DMS114 treated with DMSO at 0.1 percent for 48 hours (cell line): ENCODE data around the gene RFT1.
A peak's percentile ranks its signal among the peaks of the same experiment; 100 is the strongest.
"Not testable (repeated sequence)": the region's sequence is repeated elsewhere in the genome, so short reads cannot be mapped to it uniquely, and the experiment has no call there.

Experiments used
- DNase-seq: peaks from one replicate; lab custom pipeline; 2025; ENCODE audit not compliant: unreplicated experiment; lab: John Stamatoyannopoulos, UW

RFT1 gene

DNA sequence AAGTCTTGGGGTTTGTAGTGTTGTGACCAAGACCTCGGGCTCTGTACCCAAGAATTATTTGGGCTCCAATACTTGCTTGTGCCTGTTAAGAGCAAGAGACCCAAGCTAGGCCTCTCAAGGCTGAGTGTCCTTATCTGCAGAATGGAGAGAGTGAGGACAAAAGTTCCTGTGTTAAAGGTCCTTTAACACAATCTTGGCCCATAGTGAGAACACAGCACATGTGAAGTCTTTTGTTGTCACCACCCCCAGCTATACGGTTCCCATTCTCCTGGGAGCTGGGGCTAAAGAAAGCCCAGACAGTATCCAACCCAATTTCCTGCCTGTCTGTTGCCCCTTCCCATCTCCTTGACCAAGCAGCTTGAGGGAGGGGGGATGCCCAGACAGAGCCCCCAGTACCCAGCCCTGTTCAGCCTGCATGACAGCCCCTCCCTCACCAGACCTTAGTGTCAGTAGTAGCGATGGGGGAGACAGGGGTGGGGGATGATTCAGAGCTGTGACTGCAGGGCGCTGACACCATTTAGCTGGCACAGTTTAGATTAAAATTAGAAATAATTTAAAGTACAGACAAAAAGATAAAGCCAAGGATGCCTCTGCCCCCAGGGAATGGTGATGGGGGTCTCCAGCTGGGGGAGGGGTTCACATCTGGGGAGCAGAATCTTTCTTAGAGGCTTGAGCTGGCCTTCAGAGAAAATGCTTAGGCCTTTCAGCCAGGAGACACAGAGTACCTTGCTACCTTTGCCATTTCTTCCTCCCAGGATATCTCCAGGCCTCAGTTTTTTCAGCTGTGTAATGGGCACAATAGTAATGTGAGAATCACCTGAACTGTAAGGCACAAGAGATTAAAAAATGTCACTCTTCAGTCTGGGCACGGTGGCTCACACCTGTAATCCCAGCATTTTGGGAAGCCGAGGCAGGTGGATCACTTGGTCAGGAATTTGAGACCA lies 33.5 kb upstream of the RFT1 start:
- DNase-seq = no peak

DNA sequence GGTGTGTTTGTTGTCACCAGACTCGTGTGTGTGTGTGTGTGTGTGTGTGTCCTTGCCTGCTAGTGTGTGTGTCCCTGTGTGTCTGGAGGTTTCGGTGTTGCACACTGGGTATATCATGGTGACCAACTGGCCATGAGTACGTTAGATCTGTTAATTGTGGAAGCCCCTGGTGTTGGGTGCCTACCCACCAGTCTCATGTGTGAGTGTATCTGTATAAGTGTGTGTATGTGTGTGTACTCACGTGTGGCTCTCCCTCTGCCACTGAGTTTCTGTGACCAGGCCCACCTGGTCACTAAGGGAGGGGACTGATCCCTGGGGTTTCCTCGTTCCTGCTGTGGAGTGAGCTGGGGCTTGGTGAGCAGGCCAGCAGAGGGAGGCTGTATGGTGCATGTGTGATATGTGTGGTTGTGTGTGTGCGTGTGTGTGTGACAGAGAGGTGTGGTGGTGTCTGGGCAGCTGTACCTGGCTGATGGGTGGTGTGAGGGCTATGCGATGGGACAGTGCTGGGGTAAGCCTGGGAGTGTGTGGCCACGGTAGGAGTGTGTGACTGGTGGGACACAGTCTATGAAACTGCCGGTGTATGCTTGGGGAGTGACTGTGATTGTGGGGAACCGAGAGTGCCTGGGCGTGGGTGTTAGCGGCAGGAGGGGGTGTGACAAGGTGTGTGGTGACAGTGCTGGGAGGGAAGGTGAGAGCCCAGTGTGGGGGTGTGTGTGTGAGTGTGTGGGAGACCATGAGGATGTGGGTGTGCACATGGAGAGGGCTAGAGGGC lies 32.6 kb upstream of the RFT1 start:
- DNase-seq = no peak

DNA sequence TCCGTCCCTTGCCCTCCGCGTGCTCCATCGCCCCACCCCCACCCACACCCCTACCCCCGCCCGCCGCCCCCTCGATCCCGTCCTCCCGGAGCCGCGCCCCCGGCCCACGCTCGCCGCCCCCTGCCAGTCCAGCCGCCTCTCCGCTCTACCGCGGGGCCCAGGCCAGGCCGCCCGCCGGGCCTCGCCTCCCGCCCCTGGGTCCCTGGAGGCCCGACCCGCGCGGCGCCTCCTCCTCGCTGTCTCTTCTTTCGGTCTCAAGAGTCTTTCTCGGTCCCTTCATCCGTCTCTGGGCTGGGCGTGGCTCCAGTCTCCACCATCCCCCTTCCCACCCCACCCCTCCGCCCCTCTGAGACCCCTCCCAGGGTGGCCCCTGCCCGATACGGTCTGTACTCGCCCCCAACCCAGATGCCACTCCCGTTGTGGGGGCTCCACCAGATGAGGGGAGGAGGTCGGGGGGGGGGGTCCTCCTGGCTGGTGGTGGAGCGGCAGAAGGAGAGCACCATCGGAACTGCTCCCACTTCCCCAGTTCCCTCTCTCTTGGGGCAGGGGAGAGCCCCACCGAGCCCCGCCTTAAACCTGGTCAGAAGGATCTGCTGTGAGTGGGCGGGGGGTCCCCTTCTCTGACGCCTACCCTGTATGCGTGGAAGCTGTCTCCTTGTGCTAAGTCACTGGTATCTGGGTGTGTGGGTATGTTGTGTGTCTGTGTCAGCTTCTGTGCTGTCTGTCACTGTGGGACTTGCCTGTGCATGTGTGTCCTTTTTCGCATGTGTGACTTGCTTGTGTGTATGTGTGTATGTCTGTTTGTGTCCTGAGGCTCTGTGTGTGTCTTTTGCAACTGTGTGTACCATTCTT lies 31.8 kb upstream of the RFT1 start:
- DNase-seq = no peak

DNA sequence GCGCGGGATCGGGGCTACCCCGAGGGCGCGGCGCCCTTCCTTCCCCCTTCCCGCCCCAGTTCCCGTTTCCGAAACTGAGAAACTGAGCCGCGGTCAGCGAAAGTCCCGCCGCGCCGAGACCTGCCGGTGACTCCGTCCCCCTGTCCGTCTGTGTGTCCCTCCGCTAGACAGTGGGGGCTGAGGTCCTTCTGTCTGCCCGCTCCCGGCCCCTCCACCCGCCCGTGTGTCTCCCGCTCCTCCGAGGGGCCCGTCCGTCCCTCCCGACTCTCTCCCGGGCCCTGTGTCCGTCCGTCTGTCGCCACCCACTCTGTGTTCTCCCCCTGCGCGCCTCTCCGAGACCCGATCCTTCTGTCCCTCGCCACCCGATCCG lies 31.2 kb upstream of the RFT1 start:
- DNase-seq = no peak

DNA sequence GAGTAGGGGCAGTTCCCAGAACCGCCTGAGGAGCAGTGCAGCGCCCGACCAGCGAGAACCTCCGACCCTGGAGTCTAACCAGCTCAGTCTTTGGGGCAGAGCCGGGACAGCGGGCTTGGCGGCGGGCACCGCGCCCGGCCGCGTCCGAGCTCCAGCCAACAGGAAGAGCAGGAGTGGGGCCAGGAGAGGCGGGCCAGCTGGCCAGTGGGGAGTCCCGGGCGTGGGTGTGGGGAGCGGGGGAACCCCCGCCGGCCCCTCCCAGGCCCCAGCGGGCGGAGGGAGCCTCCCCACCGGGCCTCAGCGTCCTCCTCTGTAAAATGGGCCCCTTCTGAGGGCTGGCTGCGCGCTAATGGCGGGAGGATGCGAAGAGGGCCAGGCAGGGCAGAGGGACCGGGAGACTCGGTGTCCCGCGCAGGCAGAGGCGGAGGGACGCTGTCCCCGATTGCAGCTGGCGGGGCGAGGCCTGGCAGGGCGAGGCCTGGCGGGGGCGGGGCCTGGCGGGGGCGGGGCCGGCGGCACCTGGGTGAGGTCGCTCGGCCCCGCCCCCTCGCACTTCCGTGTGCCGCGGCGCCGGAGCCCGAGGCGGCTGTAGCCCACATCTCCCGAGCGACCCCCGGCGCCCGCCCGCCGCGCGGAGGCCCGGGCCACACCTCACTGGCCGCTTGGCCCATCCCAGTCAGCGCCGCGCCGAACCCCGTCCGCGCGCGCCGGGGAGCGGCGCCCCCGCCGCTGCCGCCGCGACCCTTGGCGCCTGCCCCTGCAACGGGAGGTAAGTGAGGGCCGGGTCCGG lies 30.6 kb upstream of the RFT1 start, which contains the start of gene PRKCD:
PRKCD (plus strand) TSS at position 550 of the 790 bp plus-strand sequence. CDS start 17,214 bp downstream, outside the sequence.
- peak; percentile 19 for DNase-seq

DNA sequence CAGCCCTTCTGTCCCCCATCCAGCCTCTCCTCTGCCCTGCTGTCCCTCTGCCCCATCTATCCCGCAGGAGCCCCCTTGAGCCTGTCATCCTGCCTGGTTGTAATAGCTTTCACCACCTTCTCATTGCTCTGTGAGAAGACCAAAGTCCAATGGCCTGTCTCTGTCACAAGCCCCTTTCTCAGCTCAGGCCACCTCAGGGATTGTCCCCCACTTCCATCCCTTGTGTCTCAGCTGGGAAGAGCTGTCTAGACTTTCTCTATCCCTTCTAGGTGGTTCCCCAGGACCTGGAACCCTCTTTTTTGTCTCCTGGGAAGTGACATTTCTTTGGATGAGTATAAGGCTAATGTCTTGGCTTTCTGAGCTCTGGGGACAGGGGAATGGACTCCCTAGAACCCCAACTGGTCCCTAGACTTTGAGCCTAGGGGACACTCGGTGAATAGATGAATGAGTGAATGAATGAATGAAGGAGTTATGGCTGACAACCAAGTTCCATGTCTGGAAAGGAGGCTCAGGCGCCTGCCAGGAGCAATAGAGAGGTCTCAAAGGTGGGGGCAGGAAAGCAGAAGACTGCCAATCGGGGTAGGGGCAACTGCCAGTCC lies 29.9 kb upstream of the RFT1 start:
- no peak for DNase-seq

DNA sequence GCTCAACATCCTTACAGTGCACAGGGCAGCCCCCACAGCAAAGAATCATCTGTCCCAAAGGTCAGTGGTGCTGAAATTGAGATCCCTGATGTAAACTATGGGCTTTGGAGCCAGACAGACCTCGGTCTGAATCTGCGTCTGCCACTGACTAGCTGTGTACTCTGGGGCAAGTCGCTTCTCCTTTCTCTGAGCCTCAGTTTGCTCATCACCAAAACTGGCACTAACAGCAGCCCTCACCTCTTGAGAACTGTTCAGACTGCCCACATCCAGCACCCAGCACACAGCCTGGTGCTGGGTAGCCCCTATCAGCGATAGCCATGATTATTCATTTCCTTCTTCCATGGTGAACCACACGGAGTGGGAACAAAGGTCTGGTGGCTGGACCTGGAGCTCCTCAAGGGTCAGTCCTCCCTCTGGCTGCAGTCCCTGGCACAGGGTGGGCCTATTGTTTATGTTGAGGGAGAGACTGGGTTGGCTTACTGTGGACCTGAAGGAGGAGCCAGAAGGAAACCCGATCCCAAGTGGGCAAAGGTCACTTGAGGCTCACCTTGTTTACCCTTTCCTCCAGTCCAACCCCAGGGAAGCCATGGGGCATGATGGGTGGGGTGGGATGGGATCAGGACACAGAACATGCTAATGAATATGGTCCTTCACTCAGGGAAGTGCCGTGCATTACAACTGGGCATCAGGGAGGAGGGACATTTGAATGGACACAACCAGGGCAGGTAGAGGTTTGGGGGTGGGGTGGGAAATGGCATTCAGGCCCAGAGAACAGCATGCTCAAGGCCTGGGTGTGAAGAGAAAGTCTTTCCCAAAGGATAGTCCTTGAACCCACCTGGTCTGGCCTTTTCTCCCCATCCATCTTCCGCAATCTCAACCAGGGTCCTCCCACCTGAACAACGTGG lies 29.2 kb upstream of the RFT1 start:
- DNase-seq = no peak

DNA sequence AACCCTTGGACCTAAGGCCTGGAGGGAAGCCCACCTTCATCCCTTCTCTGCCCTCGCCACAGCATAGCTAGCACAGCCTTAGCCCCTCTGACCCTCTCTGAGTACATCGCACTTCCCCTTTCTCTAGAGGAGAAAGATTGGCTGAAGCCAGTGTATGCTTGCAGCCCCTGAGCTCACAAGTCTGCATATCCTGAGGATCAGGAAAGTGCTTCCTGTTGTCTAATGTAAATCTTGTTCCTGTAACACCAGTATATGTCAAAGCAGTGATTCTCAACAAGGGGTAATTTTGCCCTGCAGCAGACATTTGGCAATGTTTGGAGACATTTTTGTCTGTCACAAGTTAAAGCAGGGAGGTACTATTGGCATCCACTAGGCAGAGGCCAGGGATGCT lies 28.5 kb upstream of the RFT1 start:
- no peak for DNase-seq

DNA sequence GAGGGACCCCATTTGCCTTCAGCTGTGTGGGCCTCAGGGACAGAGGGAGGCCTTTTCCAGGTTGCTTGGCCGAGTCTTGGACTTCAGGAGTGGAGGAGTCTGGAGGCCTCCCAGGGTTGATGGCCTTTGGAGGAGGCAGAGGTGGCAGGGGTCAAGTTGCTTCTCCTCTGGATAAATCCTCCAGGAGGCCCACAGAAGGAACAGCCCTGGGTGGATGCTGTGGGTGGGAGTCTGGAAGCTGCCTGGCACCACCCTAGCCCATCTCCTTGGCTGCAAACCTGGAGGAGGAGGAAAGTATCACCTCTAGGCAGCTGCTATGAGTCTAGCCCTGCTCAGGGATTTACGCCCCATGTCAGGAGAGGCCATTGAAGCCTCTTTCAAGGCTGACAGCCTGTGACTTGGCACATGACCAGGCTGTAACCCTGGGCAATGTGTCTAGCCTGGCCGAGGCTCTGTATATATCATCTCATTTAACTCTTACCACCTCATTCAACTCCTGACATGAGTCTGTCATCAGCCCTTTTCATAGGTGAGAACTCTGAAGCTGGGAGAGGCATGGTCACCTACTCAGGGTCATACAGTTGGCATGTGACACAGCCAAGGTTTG lies 27.8 kb upstream of the RFT1 start:
- DNase-seq = no peak

DNA sequence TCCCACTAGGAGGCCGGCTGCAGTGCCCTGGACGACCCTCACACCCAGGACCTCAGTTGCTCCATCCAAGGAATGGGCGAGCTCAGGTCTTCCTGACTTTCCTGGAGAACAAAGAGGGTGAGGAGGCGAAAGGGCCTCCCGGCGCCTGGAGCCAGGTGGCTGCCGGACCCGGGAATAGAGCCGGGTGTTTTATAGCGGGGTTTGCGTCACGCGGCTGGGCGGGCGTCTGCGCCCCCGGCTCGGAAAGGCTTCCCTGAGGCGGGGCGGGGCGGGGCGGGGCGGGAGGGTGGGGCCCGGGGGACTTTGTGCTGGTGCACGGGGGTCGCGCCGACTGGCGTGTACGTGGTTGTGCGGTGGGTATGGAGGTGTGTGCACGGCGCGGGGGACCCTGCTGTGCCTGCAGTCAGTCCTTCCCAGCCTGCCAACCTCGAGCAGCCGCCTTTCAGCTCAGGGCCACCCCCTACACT lies 26.2 kb upstream of the RFT1 start:
- DNase-seq = no peak

DNA sequence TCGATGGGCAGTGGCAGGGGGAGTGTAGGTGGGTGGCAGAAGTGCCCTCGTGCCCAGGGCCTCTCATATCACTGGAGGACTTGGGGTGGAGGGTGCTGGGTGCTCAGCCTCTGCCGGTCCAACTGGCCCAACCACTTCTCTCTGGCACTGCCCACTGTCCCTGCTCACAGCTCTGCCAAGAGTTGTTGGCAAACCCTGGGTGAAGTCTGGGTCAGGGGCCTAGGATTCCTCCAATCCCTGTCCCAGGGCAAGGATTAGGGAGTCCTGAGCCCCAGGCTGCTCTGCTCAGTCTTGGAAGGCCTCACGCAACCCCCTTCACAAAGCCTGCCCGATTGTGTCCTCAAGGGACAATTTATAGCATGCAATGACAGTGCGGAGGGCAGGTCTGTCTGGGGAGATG lies 25.5 kb upstream of the RFT1 start:
- DNase-seq = no peak

DNA sequence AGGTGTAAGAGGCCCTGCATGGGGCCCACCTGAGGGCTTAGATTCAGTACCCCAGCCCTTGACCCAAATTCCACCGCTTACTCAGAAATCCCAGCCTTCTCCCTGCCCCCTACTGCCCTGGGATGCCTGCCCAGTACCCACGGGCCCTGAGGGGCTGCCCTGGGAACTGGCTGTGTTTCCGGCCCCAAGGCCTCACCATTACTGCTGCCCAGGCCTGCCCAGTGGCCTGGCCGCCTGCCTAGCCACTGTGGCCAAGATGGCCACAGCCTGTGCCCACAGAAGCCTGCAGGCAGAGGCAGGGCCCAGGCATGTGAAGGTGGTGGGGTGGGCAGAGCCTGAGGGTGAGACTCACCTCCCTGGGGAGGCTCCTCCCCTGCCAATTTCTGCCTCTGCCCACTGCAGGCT lies 24.6 kb upstream of the RFT1 start:
- DNase-seq = no peak

DNA sequence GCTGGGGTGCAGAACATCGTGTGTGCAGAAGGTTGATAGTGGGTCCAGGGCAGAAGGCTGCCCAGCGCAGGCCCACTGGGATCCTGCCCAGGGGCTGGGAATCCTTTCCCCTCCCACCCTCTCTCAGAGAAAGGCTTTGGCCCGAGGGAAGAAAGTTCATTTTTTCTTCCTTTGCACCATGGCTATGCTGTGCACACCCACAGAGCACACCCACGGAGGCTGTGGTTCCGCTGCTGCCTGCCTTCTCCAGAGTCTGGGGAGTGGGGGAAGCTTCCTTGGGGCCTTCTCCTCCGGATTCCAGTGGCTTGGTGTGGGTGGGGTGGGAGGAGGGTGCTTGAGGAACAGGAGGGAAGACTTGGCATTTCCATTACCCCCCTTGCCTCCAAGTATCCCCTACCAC lies 23.7 kb upstream of the RFT1 start:
- DNase-seq = no peak

DNA sequence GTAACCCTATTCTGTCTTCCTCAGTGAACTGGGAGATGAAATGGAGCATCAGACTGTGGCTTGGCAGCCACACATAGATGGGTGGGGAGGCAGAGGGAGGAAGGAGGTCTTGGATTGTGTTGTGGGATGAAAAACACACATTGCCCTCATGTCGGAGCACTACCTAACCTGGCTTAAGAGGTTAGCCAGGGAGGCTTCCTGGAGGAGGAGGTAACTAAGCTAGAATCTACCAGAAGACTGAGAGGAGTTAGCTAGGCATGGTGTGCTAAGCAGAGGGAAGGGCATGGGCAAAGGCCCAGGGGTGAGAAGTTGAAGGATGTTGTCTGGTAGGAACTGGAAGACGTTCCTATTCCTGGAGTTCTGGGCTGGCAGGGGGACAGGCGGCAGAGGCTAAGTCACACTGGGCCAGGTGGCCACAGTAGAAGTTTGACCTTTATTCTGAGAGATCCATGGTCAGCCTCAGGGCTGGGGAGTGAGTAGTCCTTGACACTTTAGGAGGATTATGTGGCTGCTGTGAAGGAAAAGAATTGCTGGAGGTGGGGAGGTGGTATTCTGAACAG lies 23.1 kb upstream of the RFT1 start:
- DNase-seq = no peak

DNA sequence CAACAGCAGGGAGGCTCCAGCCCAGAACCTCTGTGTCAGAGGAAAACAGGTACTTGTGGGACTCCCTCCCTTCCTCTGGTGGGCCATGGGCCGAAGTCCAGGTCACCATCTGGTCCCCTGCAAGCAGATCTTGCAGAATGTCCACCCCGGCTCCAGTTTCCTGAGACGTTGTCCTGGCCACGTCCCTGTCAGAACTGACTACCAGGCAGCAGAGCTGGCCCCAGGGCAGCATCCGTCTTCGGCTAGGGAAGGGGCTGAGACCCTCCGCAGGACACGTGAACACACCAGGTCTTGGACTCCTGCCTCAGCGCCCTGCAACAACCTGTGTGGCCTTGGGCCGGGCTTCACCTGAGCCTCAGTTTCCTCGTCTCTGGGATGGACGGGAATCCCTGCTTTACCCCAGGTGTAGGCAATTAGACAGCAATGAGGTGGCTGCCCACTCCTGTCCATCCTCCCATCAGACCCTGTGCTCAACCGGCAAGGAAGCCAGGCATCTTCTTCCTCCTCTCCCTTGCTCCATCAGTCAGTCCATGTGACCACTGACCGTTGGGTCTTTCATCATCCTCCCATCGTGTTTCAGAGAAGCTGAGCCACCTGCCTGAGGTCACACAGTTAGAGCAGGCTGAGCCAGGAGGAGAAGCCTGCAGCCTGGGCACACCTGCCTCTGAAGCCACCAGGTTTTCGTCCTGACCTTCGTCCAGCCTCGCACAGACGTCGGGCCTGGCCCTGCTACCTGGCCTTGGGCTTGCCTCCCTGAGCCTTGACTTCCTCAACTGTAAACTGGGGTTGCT lies 21.8 kb upstream of the RFT1 start:
- no peak for DNase-seq

DNA sequence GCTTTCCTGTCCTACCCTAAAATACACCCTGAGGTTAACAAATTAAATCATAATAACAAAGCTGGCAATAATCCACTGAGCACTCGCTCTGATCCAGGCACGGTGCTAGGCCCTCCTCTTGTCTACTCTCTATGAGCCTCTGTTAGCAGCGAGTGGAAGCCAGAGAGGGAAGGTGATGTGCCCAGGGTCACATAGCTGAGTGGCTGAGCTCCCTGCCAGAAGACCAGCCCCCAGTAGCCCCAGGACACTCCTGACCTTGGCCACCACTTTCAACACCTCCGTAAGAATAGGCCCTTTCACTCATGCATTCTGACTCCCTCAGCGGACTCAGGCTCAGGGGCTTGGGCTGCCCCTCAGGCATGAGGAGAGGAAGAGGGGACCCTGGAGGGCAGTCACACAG lies 21.2 kb upstream of the RFT1 start:
- DNase-seq = no peak

DNA sequence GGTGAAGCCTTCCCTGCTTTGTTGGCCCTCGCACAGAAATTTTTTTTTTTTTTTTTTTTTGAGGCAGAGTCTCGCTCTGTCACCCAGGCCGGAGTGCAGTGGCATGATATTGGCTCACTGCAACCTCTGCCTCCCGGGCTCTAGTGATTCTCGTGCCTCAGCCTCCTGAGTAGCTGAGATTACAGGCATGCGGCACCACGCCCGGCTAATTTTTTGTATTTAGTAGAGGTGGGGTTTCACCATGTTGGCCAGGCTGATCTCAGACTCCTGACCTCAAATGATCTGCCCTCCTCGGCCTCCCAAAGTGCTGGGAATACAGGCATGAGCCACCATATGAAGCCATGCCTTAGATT lies 20.8 kb upstream of the RFT1 start:
- DNase-seq = not testable (repeated sequence)
